ENCODE results near the gene TXNIP.

GRCh38 chr1:146020058-146021049 is 24.0 kb upstream of the TXNIP start:
- no peak for TF ChIP-seq CTCF (IDR thresholded peaks at IDR 0.05)
- TF ChIP-seq POLR2A (IDR thresholded peaks at IDR 0.05): no peak
- TF ChIP-seq POLR2AphosphoS5 (IDR thresholded peaks at IDR 0.05): no peak

Data from prostate gland (tissue), 2 donors.